ENCODE results near the gene GRIK4. TPM values are rescaled to one million over a fixed set of nuclear protein-coding genes. Genes with fewer than 3 reads are reported as not detected.

Gene GRIK4
- total RNA-seq, 1 experiment from 2014 or later, result 0.14 TPM

DNA sequence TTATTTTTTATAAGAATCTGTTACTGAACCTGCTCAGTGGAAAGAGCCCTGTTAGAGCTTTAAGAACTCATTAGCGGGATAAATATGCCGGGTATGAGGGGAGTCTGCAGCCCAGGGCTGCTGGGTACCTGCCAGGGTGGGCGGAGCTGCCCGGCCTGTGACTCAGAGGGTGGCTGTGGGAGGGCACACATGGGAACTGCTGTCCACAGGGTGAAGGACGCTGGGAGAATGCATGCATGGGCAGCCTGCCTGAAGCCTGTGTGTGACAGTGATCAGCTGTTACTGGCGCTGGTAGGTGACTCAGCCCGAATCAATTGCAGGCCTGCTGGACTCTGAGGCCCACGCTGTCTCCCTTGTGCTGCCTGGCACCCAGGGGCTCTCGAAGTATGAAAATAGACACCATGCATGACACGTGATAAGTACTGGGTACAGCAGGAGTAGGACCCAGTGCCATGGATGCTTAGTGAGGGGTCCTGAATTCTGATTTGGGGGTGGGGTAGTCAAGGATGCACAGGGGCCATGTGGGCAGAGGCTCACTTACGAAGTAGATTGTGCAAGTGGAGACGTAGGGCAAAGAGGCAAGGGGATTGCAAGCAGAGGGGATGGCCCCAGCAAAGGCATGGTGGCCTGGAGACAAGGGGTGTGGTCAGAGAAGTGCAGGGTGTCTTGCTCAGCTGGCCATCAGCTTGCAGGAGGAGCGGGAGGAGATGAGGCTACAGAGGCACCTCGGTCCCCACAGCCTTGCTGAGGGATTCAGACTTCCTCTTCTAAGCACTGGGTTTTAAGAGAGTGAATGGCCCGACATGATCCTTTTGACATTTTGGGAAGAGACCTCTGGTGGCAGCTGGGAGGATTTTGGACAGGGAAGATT is 36.5 kb downstream of the GRIK4 start:
- DNase-seq (ENCODE audit: low spot score), result peak; percentile 98

DNA sequence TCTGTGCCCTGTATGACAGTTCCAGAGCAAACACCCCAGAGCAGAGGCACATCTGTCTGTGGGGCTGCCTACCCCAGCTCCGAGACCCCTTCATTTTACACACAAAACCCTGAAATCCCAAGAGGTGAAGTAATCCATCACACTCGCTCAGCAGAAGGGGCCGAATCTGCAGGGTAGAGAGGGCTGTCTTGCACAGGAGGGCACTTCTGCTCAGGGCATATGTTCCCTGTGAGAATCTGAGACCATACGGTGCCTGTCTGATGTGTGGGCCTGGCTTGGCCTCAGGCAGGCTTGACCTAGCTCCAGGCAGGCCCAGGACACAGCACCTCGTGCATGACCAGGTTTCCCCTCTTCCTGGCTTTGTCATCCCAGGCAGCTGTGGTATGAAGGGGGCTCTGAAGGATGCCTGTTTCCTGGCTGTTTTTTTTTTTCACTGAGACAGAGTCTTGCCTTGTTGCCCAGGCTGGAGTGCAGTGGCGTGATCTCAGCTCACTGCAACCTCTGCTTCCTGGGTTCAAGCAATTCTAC is 37.2 kb downstream of the GRIK4 start:
- DNase-seq (ENCODE audit: low spot score), result no peak

DNA sequence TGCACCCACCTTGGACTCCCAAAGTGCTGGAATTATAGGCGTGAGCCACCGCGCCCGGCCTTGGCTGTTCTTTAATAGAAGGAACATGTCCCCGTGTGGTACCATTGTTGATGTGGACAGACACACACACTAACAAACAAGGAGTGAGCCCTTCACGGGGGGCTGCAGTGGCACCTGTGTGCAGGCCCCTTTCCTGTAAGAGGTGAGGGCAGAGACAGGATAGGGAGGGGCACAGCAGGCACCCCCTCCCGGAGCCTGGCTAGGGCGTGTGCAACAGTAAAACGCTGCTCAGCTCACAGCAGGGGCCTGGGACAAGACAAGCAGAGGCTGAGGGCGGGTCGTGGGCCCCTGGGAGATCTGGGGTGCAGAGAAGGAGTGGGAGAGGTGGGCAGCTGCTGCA is 37.8 kb downstream of the GRIK4 start:
- DNase-seq (ENCODE audit: low spot score), result no peak

DNA sequence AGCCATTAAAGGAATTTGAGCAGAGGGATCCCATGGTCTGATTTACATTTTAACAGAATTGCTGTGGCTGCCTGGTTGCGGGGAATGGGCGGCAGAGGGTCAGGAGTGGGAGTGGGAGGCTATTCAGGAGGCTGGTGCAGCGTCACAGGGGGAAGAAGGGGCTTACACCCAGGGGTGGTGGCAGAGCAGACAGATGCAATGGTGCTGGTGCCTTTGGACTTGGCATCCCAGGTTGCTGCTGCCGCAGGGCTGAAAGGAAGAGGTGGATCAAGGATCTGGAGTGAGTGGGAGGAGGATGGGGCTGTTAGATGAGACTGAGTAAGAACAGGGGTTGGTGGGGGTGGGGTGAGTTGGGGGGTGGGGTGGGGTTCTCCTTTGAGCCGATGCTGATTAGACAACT is 38.5 kb downstream of the GRIK4 start:
- no peak for DNase-seq (ENCODE audit: low spot score)

DNA sequence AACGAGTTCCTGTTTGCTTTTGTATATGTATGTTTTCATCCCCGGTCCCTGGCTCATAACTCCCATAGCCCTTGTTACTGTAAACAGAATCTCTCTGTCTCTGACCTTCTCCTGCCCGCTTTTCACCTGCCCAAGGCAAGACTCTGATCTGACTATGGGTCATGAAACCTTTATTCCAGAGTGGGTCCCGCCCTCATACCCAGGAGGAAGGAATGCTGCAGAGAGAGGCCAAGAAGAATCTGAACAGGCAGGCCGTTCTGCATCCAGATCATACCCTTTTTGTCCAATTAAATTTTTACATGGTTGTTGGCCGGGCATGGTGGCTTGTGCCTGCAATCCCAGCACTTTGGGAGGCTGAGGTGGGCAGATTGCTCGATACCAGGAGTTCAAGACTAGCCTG is 39.6 kb downstream of the GRIK4 start:
- DNase-seq (ENCODE audit: low spot score), result no peak

DNA sequence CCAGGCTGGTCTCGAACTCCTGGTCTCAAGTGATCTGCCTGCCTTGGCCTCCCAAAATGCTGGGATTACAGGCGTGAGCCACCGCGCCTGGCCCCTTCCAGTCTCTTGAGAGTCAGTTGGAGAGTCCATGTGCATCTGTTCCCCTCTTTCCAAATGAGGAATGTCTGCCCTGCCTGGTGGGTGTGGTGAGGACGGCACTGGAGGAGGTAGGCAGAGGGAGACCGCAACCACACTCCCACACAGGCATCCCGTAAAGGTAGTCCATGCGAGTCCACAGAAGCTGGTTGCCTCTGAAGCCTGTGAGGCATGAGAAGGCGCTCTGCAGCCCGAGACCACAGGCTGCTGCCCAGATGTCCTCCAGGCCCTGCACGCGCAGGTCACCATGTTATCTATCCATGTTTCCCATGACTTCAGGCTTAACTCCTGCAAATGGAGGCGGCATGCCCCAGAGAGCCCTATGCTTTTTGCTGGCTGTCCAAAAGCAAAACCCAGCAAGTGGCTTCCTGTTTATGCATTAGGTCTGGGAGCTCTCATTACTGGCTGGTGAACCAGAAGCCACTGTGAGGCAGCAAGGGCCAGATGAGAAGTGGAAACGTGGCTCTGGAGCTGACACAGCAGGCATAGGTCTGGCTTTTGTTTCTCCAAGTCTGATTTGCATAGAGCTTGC is 43.4 kb downstream of the GRIK4 start:
- peak; percentile 51 for DNase-seq (ENCODE audit: low spot score)

DNA sequence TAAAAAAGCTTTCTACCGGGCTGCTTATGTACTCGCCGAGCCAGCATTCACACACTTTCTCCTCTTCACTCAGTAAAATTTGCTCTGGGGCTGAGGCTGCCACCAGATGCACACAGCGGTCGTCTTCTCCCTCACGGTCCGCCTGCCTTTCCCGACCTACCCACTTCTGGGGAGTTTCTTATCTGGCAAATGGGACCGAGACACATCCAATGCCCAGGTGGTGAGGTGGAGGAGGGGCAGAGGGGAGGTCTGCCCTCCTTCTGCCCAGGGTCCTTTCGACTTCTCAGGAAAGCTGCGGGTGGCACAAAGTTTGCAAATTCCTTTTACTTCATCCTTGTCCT is 43.9 kb downstream of the GRIK4 start:
- no peak for DNase-seq (ENCODE audit: low spot score)

DNA sequence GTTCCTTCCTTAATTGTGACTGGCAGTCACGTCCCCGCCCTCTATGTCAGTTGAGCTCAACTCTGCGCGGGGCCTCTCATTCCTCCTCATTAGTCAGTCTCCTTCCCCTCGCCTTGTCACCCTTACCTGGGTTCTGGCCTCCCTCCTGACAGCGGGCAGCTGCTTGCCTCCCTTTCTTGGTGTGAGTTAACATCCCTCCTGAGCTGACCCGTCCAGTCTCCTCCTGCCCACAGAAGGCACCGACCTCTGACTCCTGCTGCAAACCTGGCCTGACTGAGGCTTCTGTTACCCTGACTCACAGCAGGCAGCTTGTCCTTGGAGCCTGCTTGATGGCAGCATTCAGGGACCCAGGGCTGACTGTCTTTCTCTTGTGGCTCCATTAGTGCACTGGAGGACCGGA is 45.2 kb downstream of the GRIK4 start:
- DNase-seq (ENCODE audit: low spot score), result no peak

DNA sequence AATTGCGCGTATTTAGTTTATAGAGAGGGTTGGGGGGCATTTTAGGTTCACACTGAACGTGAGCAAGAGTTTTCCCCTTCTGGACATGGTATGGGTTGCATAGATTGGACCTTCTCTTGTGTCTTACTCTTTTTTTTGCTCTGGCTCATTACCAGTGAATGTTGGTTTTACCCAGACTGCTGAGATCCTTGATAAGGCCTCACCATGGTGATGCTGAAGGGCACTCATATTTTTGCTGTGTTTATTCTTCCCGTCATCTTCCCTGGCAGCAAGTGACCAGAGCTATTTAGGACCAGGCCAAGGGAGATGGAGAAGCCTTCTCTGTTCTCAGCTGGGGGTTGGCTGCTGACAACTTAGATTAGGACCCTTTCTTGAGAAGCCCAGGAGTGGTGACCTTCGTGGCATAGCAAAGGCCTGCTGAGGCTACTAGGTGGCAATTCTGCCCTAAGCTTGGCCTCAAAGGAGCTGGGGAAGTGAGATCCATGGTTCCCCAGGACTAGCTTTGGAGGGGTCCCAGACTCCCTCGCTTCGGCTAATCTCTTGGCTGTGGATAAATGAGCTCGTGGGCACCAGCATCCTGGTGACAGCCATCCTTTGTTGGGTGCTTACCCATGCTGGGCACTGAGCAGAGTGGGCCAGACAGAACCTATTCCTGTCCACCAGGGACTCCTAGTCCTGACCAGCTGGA is 47.3 kb downstream of the GRIK4 start:
- DNase-seq (ENCODE audit: low spot score), result no peak

DNA sequence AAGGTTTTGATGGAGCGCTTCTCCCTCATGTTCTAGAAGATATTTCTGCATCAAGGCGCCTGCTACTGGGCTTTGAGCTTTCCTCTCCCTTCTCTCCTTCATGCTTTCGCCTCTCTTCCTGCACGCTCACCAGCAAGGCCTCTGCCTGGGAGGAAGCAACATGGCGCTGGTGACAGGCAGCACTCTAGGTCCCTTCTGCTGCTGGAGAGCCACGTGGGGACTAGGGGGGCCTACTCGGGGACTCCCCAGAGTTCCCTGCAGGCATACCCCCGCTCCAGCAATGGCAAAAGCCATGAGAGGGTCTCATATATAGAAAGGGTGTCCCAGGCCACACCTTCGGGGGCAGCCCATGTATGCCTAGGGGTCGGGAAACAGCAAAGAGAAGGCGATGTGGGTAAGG is 49.7 kb downstream of the GRIK4 start:
- no peak for DNase-seq (ENCODE audit: low spot score)

DNA sequence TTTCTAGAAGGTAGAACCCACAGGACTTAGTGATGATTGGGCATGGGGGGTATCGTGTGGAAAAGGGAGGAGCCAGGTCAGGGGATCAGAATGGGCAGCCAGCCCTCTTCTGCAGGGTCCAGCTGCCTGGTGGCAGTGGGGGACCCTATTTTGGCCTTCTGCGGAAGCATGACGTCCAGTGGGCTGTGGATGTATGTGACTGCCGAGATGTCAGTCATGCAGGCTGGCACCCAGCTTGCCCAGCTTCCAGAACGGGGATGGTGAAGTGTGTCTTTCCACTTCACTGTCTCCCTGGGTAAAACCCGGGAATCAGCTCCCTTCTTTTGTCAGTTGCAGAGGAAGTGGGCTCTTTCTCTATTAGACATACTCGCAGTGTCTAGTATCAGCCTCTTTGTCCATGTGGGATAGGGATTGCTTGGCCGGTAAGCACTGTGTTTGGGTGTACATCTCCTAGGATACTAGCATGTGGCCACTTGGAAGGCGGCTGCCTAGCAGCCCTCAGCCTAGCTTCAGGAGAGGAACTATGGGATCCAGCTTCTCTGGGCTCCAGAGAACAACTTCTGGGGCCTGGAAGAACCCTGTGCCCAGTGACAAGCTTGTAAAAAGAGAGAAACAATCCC is 51.4 kb downstream of the GRIK4 start:
- no peak for DNase-seq (ENCODE audit: low spot score)

DNA sequence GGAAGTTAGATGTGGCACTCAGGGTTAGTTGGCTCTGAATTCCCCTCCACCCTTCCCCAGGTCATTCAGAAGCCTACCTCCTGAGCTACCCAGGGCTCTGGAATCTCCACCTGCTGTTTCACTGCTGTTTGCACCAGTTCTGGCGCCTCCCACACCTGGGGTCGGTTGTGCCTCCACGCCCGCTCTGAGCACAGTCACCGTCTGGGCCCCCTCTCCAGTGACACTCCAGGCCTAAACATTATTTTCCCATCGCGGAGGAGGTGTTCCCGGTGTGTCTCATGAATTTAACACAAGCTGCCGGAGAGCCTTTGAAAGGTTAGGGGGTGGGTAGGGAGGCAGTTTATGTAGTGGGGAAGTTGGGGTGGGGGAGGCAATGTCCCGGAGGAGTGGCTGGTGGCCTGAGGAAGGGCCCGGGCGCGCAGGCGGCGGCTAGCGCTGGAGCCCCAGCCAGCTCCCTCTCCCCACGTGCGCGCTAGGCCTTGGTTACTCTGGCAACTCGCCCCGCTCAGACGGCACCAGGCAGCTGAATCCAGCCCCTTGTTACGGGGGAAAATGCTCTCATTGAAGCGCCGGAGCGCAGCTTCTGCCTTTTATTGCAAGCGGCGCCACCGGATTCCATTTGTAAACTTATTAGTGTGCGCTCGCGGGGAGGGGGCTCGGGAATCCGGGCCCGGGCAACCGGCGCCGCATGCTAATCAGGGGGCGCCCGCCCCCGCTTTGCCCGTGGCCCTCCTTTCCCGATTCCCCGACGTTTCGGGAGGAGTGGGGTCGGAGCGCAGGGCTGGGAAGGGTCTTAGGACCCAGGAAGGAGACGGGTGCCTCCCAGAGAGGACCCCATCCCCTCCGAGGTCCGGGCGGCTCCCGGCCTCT is 52.4 kb downstream of the GRIK4 start:
- DNase-seq (ENCODE audit: low spot score), result no peak

DNA sequence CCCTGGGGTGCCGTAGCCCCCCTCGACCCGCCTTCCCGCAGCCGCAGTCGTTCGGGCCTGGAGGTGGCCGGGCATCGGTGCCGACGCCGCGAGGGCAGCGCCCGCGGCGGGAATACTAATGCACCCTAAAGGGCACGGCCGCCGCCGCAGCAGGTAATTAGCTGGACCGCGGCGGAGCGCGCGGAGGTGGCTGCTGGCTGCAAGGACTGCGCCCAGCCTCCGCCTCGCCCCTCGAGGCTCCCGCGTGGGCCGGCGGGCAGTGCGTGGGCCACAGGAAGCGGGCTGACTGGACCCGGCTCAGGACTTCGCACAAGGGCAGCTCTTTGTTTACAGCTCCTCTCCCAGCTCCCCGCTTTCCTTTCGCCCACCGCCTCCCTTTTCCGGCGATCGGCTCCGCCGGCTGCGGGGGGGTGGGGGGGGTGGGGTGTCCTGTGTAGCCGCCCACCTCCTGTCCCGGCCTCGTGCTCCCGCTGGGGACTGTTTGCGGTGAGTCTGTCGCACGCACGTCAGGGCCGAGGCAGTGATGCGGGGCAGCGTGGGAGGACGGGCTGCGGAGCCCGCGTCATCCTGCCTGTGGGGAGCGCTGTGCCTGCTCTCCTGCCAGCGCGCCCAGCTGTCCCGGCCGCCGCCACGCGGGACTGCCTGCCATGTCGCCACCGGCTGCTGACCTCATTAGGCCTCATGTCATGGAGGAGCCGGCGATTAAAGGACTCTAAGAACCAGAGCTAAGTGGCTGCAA is 53.2 kb downstream of the GRIK4 start:
- peak; percentile 63 for DNase-seq (ENCODE audit: low spot score)

DNA sequence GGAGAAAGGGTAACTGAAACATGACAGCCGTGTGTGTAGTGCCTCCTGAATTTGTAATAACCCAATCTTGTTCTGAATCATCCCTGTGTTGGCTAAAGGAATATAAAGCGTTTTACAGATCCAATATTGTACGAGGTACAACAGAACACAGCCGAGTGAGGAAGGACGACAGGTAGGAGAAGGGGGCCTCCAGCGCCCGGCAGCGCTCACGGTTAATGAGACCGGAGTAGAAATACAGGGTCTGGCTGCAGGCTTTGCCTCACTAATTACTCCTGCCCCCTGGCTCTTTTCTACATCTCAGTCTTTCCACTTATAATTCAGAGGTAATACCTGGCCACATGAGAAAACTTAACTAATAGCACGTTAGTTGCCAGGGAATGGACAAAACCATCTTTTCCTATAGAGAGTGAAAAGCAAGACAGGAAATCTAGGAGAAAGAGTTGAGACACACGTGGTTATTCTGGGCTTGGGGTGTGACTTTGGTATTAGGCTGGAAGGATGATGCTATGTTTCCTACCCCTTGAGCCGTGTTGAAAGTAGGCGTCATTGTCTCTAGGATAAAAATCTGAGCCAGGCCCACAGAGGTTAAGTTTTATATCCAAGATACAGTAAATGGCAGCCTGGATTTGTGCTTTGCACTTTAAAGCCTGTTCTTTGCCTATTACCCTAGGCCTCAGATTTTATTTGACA is 54.1 kb downstream of the GRIK4 start:
- no peak for DNase-seq (ENCODE audit: low spot score)

DNA sequence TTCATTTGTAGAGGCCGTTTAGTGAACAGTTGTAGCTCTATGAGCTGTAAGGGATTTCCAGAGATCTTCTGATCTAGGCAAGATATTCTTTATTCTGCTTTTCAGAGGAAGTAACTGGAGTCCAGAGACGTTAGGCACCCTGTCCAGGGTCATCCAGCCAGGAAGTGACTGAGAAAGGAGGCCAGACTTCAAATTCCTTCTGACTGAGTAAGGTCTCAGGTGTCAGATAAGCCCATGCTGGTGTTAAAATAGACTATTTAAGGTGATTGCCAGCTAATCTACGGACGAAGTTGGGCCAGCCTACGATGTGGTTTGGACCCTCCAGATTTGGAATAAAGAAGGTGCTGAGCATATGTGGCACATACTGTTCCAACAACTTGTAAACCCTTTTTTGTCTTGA is 54.6 kb downstream of the GRIK4 start:
- no peak for DNase-seq (ENCODE audit: low spot score)

DNA sequence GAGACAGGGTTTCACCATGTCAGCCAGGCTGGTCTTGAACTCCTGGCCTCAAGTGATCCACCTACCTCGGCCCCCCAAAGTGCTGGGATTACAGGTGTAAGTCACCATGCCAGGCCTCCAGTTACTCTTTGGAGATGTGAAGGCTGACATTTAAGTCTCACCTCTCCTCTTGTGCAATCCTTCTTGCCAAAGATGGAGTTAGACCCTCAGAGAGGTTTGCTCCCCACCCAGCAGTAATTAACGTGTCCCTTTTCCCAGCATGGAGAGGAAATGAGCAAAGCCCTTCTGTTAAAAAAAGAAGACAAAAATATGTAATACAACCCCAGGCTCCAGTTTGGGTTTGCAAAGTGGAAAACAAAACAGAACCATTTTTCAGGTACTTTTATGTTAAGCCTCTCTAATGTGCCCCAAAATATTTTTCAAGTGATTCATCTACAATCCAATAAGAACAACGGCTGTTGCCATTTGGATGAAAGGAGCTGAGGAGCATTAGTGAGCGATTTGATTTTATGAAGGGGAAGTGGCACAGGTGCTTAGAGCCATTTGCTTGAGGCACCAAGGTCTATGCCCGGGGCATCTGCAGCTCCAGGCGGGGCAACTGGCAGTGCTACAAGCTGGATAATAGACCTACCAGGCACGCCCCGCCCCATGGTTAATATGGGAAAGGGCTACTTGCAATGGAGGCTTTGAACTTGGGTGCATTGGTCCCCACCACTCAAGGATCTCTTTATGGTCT is 57.2 kb downstream of the GRIK4 start:
- no peak for DNase-seq (ENCODE audit: low spot score)

DNA sequence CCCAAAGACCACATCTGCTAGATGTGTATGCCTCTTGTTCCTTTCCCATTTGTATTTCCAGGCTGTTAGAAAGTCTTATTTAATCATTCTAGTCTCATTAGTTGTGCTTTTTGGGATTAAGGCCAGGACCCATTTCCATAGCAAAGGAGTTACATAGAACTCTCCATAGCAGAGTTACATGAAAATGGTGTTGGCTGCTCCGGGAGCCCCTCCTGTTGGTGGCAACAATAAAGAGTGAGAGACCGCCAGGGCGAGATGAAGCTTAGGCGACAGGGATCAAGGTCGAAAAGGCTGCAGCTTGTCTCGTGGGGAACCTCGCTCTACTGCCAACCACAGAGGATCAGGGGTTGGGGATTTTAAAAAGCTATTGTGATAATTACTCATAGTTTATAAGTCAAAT is 58.3 kb downstream of the GRIK4 start:
- DNase-seq (ENCODE audit: low spot score), result no peak

DNA sequence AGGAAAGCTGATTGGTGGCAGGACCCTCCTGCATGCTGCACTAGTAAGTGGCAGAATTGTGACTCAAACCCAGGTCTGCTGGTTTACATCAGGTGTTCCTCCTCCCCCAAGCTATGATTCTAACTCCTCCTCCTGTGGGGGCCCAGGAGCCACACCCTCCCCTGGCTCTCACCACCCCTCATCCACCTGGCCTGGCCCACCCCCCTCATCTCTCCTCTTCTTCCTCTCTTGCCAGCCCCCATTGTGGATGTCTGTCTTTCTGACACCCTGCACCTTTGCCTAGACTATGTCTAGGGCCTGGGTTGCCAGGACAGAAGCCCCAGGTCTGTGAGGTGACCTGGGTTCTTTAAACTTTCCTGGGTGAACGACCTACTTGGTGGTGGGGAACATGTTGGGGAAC is 59.9 kb downstream of the GRIK4 start:
- DNase-seq (ENCODE audit: low spot score), result no peak

DNA sequence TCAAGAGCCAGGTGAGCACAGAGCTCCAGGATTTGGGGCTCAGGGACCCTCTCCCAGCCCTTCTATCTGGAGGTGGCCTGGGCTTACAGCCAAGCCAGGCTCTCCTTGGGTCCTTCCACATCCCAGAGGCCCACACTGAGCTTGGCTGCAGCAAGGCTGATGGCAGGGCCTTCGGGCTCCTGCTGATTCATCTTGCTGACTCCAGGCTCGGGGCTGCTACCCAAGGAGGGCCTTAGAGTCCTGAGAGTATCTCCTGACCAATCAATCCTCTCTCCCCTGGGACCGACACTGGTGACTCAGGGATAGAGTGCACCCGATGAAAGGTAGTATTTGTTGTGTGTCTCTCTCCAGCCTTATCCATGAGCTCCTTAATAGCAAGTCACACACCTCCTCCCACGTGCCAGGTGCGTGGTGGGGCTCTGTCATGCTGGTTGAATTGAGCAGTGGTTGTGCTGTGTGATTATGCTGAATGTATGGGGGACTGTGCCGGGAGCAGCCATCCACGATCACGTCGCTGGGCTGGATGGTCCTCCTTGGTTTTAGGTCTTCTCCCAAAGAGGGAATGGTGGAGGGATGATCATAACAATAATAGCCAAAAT is 62.3 kb downstream of the GRIK4 start:
- no peak for DNase-seq (ENCODE audit: low spot score)
